ENCODE data around the gene TRAIP.
"Not testable (repeated sequence)": the region's sequence is repeated elsewhere in the genome, so short reads cannot be mapped to it uniquely, and the experiment has no call there.

The TRAIP gene

GRCh38 chr3:49786357-49787181 lies 69.8 kb downstream of the TRAIP start, which contains the start of gene IP6K1:
Gene IP6K1 (minus strand): TSS chr3:49786542. CDS start chr3:49748040, 38,502 bp downstream.
- Histone ChIP-seq H3K27me3 (ENCODE audit: low read depth, low read length) (no peaks in the 10 kb centered on the region), H3K9me3 (ENCODE audit: insufficient read depth, low read length) (no peaks in the 10 kb centered on the region), H3K36me3 (replicated peaks; ENCODE audit: low read depth, low read length) (peaks cover 8% of the 10 kb centered on the region), H3K4me3 (ENCODE audit: low read length) (peak within 1 kb of the TSS; percentile 83), H3K4me1 (ENCODE audit: low read length) (peaks cover 14% of the 10 kb centered on the region), H3K4me2 (ENCODE audit: low read length) (peak within 1 kb of the TSS; percentile 98), H3K9ac (ENCODE audit: low read length) (peak within 1 kb of the TSS; percentile 84), H4K20me1 (ENCODE audit: insufficient read depth, low read length) (0 out of 2 replicates have a peak, but pooled peaks cover under 1% of the 10 kb centered on the region), H2AFZ (ENCODE audit: low read depth, low read length) (peak within 1 kb of the TSS; percentile 42; the same call in 1 of the 2 replicates), H3K79me2 (ENCODE audit: low read length) (peaks cover 36% of the 10 kb centered on the region), H3K27ac (ENCODE audit: low read length) (peak within 1 kb of the TSS; percentile 27)
- TF ChIP-seq, protein P1, sequence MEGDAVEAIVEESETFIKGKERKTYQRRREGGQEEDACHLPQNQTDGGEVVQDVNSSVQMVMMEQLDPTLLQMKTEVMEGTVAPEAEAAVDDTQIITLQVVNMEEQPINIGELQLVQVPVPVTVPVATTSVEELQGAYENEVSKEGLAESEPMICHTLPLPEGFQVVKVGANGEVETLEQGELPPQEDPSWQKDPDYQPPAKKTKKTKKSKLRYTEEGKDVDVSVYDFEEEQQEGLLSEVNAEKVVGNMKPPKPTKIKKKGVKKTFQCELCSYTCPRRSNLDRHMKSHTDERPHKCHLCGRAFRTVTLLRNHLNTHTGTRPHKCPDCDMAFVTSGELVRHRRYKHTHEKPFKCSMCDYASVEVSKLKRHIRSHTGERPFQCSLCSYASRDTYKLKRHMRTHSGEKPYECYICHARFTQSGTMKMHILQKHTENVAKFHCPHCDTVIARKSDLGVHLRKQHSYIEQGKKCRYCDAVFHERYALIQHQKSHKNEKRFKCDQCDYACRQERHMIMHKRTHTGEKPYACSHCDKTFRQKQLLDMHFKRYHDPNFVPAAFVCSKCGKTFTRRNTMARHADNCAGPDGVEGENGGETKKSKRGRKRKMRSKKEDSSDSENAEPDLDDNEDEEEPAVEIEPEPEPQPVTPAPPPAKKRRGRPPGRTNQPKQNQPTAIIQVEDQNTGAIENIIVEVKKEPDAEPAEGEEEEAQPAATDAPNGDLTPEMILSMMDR (IDR thresholded peaks at IDR 0.05; ENCODE audit: low read depth, low read length): no peak
- TF ChIP-seq EZH2phosphoT487 (IDR thresholded peaks at IDR 0.05; ENCODE audit: low read depth): no peak

DNA sequence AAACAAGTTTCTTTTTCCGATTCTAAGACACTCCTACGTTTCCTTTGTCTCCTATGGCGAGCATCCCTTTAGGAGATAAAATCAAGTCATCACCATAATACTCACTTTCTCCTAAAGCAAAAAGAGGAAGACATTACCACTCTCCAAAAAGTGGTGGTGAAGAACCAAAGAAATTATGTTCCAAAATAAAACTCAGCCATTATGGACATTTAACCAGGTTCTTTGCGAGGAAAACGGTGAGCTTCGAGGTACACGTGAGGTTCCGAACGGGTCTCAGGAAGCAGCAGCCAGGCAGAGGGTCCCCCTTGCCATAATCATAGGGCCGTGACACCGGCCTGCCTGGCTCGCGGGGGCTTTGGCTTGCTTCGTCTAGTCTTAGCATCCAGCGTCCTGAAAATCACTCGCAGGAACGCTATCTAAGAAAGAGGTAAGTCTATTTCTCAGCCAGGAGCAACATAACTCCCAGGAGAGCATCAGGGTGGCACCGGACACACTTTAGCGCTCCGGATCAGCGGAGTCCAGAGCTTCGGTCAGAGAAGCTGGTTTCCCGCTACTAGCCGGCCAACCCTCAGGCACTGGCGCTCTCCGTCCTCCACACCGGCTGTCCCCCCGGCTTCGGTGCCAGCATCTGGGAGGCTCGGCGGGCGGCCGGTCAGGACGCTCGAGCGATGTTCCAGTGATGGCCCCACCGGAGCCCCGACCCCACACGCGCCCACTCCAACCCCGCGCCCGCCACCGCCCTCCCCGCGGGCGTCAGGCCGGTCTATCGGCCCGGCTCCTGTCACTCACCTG lies 70.6 kb downstream of the TRAIP start:
- peaks cover 14% of the 10 kb centered on the region for H3K4me1 ChIP-seq (ENCODE audit: low read length)
- peak overlapping the region; percentile 83 for H3K4me3 ChIP-seq (ENCODE audit: low read length)
- peak overlapping the region; percentile 98 for H3K4me2 ChIP-seq (ENCODE audit: low read length)
- H3K36me3 ChIP-seq (replicated peaks; ENCODE audit: low read depth, low read length): peaks cover 13% of the 10 kb centered on the region
- peak overlapping the region; percentile 42; the same call in 1 of the 2 replicates for H2AFZ ChIP-seq (ENCODE audit: low read depth, low read length)
- no peaks in the 10 kb centered on the region for H3K27me3 ChIP-seq (ENCODE audit: low read depth, low read length)
- no peaks in the 10 kb centered on the region for H3K9me3 ChIP-seq (ENCODE audit: insufficient read depth, low read length)
- peaks cover 42% of the 10 kb centered on the region for H3K79me2 ChIP-seq (ENCODE audit: low read length)
- 0 out of 2 replicates have a peak, but pooled peaks cover 3% of the 10 kb centered on the region for H4K20me1 ChIP-seq (ENCODE audit: insufficient read depth, low read length)
- peak overlapping the region; percentile 71 for H3K9ac ChIP-seq (ENCODE audit: low read length)
- H3K27ac ChIP-seq (ENCODE audit: low read length): peak overlapping the region; percentile 23
- no peak for TF ChIP-seq EZH2phosphoT487 (IDR thresholded peaks at IDR 0.05; ENCODE audit: low read depth)
- TF ChIP-seq, protein P1 (IDR thresholded peaks at IDR 0.05; ENCODE audit: low read depth, low read length): no peak

DNA sequence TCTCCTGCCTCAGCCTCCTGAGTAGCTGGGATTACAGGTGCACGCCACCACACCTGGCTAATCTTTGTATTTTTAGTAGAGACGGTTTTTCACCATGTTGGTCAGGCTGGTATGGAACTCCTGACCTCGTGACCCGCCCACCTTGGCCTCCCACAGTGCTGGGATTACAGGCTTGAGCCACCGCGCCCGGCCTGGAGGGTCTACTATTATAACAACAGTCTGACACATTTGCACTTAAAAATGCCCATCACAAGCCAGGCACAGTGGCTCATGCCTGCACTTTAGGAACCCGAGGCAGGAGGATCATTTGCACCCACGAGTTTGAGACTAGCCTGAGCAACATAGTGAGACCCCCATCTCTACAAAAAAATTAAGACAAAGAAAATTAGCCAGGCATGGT lies 74.1 kb downstream of the TRAIP start:
- not testable (repeated sequence) for H3K27ac ChIP-seq (ENCODE audit: low read length); H3K9me3 ChIP-seq (ENCODE audit: insufficient read depth, low read length); H3K4me3 ChIP-seq (ENCODE audit: low read length); H2AFZ ChIP-seq (ENCODE audit: low read depth, low read length); H3K4me2 ChIP-seq (ENCODE audit: low read length); H3K9ac ChIP-seq (ENCODE audit: low read length); H3K27me3 ChIP-seq (ENCODE audit: low read depth, low read length)
- Histone ChIP-seq H3K4me1 (ENCODE audit: low read length) (peaks cover 13% of the 10 kb centered on the region), H3K79me2 (ENCODE audit: low read length) (peaks cover 74% of the 10 kb centered on the region), H4K20me1 (ENCODE audit: insufficient read depth, low read length) (peaks cover 17% of the 10 kb centered on the region), H3K36me3 (replicated peaks; ENCODE audit: low read depth, low read length) (peaks cover 24% of the 10 kb centered on the region)

DNA sequence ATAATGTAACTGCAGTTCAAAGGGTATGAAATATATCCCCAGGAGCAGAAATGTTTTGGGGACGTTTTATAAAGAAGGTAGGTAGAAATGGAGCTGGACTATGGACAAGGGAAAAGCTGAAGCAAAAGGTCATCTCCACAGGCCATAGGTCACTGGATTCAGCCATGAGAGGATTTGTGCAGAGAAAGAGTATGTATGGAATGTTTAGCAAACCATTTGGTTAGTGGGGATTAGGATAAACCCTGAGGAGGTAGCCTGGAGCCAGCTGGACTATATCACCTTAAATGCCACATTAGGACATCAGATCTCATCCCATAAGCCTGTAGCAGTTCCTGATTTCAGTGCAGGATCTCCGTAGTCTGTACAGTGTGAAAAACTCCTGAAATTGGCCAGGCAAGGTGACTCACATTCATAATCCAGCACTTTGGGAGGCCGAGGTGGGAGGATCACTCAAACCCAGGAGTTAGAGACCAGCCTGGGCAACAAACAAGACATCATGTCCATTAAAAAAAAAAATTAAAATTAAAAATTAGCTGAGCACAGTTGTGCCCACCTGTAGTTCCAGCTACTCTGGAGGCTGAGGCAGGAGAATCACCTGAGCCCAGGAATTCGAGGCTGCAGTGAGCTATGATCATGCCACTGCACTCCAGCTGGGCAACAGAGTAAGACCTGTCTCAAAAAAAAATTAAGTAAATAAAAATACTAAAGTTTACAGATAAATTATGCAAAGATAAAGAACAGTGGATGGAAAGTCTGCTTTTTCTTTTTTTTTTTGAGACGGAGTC lies 74.8 kb downstream of the TRAIP start:
- Histone ChIP-seq H3K36me3 (replicated peaks; ENCODE audit: low read depth, low read length) (peaks cover 26% of the 10 kb centered on the region), H4K20me1 (ENCODE audit: insufficient read depth, low read length) (peaks cover 17% of the 10 kb centered on the region), H2AFZ (ENCODE audit: low read depth, low read length) (no peak overlapping the region), H3K79me2 (ENCODE audit: low read length) (peaks cover 80% of the 10 kb centered on the region), H3K9ac (ENCODE audit: low read length) (no peak overlapping the region), H3K27ac (ENCODE audit: low read length) (no peak overlapping the region), H3K4me3 (ENCODE audit: low read length) (no peak overlapping the region), H3K4me1 (ENCODE audit: low read length) (peaks cover 8% of the 10 kb centered on the region), H3K4me2 (ENCODE audit: low read length) (no peak overlapping the region), H3K9me3 (ENCODE audit: insufficient read depth, low read length) (no peaks in the 10 kb centered on the region), H3K27me3 (ENCODE audit: low read depth, low read length) (no peaks in the 10 kb centered on the region)
- TF ChIP-seq EZH2phosphoT487 (IDR thresholded peaks at IDR 0.05; ENCODE audit: low read depth): no peak
- TF ChIP-seq, protein P1 (IDR thresholded peaks at IDR 0.05; ENCODE audit: low read depth, low read length): no peak

DNA sequence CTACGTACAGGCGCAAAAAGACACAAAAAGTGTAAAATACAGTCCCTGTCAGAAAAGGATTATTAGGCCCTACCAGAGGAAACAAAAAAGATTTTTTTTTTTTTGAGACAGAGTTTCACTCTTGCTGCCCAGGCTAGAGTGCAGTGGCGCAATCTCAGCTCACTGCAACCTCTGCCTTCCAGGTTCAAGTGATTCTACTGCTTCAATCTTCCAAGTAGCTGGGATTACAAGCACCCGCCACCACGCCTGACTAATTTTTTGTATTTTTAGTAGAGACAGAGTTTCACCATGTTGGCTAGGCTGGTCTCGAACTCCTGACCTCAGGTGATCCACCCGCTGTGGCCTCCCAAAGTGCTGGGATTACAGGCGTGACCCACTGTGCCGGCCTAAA lies 75.4 kb downstream of the TRAIP start:
- H2AFZ ChIP-seq (ENCODE audit: low read depth, low read length); H3K4me3 ChIP-seq (ENCODE audit: low read length); H3K9ac ChIP-seq (ENCODE audit: low read length); H3K4me2 ChIP-seq (ENCODE audit: low read length); H3K9me3 ChIP-seq (ENCODE audit: insufficient read depth, low read length); H3K27ac ChIP-seq (ENCODE audit: low read length); H3K27me3 ChIP-seq (ENCODE audit: low read depth, low read length); H3K4me1 ChIP-seq (ENCODE audit: low read length): not testable (repeated sequence)
- Histone ChIP-seq H3K36me3 (replicated peaks; ENCODE audit: low read depth, low read length) (peaks cover 27% of the 10 kb centered on the region), H4K20me1 (ENCODE audit: insufficient read depth, low read length) (peaks cover 17% of the 10 kb centered on the region), H3K79me2 (ENCODE audit: low read length) (peaks cover 82% of the 10 kb centered on the region)
